ENCODE data around the gene DAZAP2. TPM values are rescaled to one million over a fixed set of nuclear protein-coding genes. Genes with fewer than 3 reads are reported as not detected.
"Not testable (repeated sequence)": the region's sequence is repeated elsewhere in the genome, so short reads cannot be mapped to it uniquely, and the experiment has no call there.

The DAZAP2 gene
- total RNA-seq, 6 donors from 2014 or later = 182 to 492 (median 236) TPM

- DNase-seq = no peak
- Histone ChIP-seq H3K4me3 (no peak overlapping the region), H3K36me3 (no peaks in the 10 kb centered on the region), H3K27me3 (no peaks in the 10 kb centered on the region), H3K9me3 (no peaks in the 10 kb centered on the region), H3K27ac (no peak overlapping the region), H3K4me1 (peaks cover 0 to under 1% (median 0%) of the 10 kb centered on the region in 4 donors)
- ATAC-seq (ENCODE audit: low FRiP score in 2 of 2) = no peak
- TF ChIP-seq POLR2A (IDR thresholded peaks at IDR 0.05) = no peak
- no peak for TF ChIP-seq CTCF (IDR thresholded peaks at IDR 0.05)
- no peak for TF ChIP-seq EP300 (IDR thresholded peaks at IDR 0.05)
- TF ChIP-seq POLR2AphosphoS5 (IDR thresholded peaks at IDR 0.05) = no peak
- WGBS, 2 donors = 88 to 97% methylated on average over 3 of the region's 3 CpGs
Measured at GRCh38 chr12:51224625-51225024, 14.0 kb upstream of the DAZAP2 start.

GRCh38 chr12:51225234-51225633 is 13.4 kb upstream of the DAZAP2 start:
- DNase-seq (no peak), ATAC-seq (ENCODE audit: low FRiP score in 2 of 2) (no peak)
- TF ChIP-seq POLR2A (IDR thresholded peaks at IDR 0.05) (no peak), CTCF (IDR thresholded peaks at IDR 0.05) (no peak), EP300 (IDR thresholded peaks at IDR 0.05) (no peak), POLR2AphosphoS5 (IDR thresholded peaks at IDR 0.05) (no peak)
- Histone ChIP-seq H3K4me3 (no peak overlapping the region), H3K9me3 (no peaks in the 10 kb centered on the region), H3K27me3 (no peaks in the 10 kb centered on the region), H3K4me1 (no peaks in the 10 kb centered on the region), H3K36me3 (no peaks in the 10 kb centered on the region), H3K27ac (no peak overlapping the region)
- 90 to 97% methylated on average over 4 of the region's 4 CpGs for WGBS, 2 donors

- Histone ChIP-seq H3K4me1 (no peaks in the 10 kb centered on the region), H3K9me3 (no peaks in the 10 kb centered on the region), H3K36me3 (no peaks in the 10 kb centered on the region), H3K27me3 (no peaks in the 10 kb centered on the region), H3K4me3 (no peak overlapping the region), H3K27ac (no peak overlapping the region)
- DNase-seq (no peak), ATAC-seq (ENCODE audit: low FRiP score in 2 of 2) (no peak)
- 89 to 92% methylated on average over 2 of the region's 2 CpGs for WGBS, 2 donors
- TF ChIP-seq POLR2A (IDR thresholded peaks at IDR 0.05) = no peak
- TF ChIP-seq EP300 (IDR thresholded peaks at IDR 0.05) = no peak
- TF ChIP-seq POLR2AphosphoS5 (IDR thresholded peaks at IDR 0.05) = no peak
- no peak for TF ChIP-seq CTCF (IDR thresholded peaks at IDR 0.05)
Measured at GRCh38 chr12:51225771-51226170, 12.9 kb upstream of the DAZAP2 start.

- not testable (repeated sequence) for ATAC-seq (ENCODE audit: low FRiP score in 2 of 2); H3K27me3 ChIP-seq; H3K9me3 ChIP-seq; H3K4me3 ChIP-seq; H3K4me1 ChIP-seq; DNase-seq; H3K27ac ChIP-seq; H3K36me3 ChIP-seq
- WGBS, 2 donors = 79 to 84% methylated on average over 5 of the region's 5 CpGs
Measured at GRCh38 chr12:51227112-51227511, 11.5 kb upstream of the DAZAP2 start.

GRCh38 chr12:51227962-51228361 is 10.7 kb upstream of the DAZAP2 start:
- H3K4me1 ChIP-seq = no peaks in the 10 kb centered on the region
- H3K27ac ChIP-seq = no peak overlapping the region
- TF ChIP-seq POLR2A (IDR thresholded peaks at IDR 0.05) (no peak), CTCF (IDR thresholded peaks at IDR 0.05) (no peak), POLR2AphosphoS5 (IDR thresholded peaks at IDR 0.05) (no peak), EP300 (IDR thresholded peaks at IDR 0.05) (no peak)
- no peaks in the 10 kb centered on the region for H3K36me3 ChIP-seq
- H3K9me3 ChIP-seq = no peaks in the 10 kb centered on the region
- ATAC-seq (ENCODE audit: low FRiP score in 2 of 2) (no peak), DNase-seq (no peak)
- 92 to 96% methylated on average over 1 of the region's 1 CpG for WGBS, 2 donors
- no peaks in the 10 kb centered on the region for H3K27me3 ChIP-seq
- no peak overlapping the region for H3K4me3 ChIP-seq
